GM18519 (cell line): ENCODE results near the gene NMT1.

ENCODE experiments used
- ATAC-seq: cut with Tn5 transposase; IDR thresholded peaks from one replicate; pipeline ENCODE4 v1.9.1; 2021; ENCODE audit warnings: mild to moderate bottlenecking, moderate library complexity; ENCODE audit not compliant: unreplicated experiment, low FRiP score

NMT1 gene

DNA sequence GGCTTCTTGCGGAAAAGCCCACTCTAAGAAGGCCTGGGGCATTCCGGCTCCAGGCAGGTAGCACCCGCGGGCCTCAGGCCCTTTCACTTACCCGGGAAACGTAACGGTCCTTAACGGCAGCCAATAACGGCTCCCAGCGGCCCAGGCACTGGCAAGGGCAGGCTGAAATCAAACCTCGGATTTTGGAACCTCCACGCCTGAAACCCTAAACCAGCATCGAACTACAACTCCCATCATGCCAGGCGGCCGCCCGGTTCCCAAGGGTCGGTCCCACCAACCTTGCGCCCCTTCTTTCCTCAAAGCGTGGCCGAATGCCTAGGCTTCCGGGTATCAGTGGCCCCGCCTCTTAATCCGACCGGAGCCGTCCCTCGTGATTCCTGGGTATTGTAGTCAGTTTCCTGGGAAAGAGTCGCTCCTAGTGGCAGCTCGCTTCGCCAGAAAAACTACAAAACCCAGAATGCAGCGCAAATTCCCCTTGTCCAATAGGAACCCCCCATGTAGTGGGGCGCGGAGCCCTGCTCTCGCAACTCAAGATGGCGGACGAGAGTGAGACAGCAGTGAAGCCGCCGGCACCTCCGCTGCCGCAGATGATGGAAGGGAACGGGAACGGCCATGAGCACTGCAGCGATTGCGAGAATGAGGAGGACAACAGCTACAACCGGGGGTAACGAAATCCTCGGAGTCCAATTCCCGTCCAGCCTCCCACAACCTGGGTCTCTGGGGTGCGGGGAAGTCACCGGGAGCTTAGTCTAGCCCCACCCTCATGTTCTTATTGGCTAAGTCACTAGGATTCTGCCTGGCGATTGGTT lies at the start of gene NMT1:
Gene NMT1 (plus strand): TSS at position 521 of the 809 bp plus-strand sequence. CDS start 13 bp downstream, at position 534.
- peak; percentile 74 for ATAC-seq

DNA sequence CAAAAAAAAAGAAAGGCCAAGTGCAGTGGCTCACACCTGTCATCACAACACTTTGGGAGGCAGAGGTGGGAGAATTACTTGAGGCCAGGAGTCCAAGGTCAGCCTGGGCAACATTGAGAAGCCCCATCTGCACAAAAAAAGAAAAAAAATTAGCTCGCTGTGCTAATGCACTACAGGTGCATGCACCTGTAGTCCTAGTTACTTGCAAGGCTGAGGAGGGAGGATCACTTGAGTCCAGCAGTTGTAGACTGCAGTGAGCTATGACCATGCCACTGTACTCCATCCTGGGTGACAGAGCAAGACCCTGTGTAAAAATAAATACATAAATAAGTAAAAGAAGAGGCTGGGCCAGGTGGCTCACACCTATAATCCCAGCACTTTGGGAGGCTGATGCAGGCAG lies 49.4 kb upstream of the NMT1 start:
- no peak for ATAC-seq

DNA sequence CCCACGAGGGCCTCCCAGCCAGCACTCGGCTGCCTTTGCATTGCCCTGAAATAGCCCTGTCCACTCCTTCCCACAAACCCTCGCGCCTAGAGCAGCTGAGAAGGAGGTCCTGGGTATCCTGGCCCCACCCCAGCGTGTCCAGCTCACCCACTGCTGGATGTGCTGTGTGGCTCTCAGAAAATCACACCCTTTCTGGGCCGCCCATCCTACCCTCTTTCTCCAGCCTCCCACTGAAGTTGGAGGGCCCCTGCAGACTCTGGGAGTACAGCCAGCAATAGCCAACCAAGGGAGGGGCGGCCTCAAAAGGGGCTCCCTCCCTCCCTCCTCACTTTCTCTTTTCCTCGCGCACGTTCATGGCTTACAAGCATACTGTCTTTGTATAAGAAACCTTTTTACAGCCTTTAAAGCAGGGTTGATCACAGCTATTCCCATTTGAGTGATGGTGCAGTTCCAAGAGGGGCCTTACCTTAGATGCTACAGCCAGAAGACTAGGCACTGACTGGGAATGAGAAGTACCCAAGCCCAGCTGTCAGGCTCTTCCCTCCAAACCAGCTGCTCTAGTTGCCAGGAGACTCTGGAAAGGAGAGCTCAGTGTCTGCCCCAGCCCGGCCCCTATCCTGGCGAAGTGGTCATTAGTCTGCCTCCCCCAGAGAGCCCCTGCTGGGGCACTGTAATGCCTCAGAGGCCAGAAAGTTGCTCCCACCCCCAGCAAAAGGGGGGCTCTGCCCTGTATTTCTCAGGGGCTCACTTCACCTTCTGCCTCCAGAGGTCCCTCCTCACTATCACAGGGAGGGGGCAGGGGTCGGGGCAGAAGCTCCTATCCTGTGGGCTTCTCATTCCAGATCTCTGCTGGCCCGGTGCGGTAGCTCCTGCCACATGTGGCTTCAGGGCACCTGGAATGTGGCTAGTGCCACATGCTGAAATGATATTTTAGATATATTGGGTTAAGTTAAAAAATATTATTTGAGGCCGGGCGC lies 47.8 kb upstream of the NMT1 start:
- no peak for ATAC-seq

DNA sequence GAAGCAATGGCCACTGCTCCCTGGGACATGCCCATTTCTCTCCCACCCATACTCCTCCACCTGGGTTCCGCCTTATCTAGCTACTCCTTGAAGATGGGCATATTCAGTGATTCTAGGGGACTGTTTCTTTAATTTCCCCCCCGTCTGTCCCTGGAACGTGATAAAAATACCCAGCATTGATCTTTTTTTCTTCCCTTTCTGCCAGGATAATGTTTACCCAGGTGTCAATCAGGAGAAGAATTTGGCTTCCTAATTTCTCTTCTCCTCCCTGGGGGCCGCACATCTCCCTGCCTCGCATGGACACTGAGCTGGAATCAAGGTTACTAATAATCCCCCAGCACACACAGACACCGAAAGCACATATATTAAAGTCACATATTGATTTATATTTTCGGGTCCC lies 44.9 kb upstream of the NMT1 start:
- ATAC-seq: no peak

DNA sequence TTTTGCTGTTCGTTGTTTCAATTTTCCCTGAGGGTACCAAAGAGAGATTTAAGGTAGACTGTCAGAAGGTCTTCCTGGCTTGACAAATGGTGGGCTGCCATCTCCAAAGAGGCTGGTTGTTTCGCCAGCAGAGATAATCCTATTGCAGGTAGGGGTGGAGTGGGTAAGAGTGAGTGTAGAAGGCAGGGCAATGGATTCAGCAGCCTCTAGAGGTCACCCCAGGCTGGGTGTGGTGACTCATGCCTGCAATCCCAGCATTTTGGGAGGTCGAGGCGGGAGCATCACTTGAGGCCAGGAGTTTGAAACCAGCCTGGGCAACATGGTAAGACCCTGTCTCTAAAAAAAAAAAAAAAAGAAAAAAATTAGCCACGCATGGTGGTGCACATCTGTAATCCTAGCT lies 44.3 kb upstream of the NMT1 start:
- ATAC-seq: no peak

DNA sequence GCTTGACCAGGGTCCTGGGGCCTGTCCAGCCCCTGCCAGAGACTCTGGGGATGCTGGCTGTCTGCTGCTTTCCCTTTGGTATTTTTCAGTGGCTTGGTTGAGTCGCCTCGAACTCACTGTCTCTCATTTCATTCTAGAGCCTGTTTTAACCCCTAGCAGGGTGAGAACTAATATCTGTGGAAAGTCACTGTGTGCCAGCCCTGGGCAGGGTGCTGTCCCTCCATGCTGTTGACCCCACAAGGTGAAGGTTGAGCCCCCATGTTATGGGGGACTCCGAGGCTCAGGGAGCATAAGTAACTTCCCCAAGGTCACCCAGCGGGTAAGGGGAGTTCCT lies 42.6 kb upstream of the NMT1 start:
- ATAC-seq: no peak

DNA sequence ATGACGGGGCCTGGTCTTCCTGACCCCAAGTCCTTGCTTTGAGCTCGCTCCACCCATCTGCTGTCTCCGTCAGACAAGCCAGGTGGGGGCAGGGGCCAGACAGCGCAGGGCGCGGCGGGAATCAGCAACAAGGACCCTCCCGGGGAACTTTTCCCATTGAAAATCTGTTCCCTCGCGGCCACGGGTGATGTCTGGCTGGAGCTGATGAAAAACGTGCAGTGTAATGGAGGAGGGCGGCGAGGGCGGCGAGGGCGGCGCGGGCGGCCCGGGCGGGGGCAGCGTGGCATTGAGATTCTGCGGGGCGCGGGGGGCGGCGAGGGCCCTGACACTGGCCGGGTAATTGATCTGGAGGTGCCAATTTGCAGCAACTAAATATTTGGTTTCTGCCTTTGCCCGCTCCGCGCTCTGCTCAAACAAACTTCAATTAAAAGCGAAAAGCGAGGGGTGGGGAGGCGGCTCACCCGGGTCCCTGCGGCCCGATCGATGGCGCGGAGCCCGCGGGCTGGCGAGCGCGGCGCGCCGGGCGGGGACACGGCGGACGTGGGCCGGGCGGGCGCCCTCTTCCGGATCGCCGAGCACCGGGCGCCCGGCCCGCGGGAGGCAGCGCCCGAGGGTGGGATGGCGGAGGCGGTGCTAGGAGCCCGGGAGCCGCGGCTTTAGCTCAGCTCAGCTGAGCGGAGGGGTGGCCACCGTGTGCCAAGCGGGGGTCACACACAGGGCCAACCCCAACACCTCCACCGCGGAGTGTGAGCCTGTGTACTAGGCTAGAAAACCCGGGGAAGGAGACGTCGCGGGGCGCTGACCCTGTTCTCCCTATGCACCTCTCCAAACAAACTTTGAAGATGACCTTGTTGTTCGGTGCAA lies 42.0 kb upstream of the NMT1 start:
- ATAC-seq: no peak

DNA sequence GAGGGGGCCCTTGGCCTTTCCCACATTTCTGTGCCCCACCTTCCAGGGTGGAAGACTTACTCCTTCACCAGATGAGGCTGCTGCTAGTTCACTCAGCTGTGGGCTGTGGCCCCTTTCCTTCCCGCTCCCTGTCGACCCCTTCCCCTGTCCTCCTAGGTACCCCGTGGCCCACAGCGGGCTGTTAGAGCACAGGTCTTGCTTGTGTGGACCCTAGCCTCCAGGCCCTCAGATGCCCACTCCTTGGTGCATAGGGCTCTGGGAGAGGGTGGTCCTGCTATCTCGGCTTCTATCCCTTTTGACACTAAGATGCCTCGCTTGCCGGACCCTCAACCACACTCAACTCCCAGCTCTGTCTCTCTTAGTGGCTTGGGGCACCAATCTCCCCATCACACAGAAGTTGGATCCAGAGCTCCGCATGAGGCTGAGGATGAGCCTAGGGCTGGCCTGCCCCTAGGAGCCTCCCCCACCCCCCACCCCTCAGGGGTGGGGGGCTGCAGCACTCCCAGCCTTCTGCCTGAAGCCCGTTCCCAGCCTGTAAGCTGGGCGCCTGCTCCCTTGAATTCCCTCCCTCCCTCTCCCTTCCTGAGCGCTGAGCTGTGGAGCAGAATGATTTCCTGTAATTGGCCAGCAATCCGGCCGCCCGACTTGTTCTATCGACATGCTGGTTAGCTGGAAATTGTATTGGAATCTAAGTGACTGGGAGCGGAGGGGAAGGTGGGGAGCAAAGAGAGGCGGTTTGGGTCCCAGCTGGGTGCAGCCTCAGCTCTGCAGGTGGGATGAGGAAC lies 40.6 kb upstream of the NMT1 start:
- ATAC-seq: no peak

DNA sequence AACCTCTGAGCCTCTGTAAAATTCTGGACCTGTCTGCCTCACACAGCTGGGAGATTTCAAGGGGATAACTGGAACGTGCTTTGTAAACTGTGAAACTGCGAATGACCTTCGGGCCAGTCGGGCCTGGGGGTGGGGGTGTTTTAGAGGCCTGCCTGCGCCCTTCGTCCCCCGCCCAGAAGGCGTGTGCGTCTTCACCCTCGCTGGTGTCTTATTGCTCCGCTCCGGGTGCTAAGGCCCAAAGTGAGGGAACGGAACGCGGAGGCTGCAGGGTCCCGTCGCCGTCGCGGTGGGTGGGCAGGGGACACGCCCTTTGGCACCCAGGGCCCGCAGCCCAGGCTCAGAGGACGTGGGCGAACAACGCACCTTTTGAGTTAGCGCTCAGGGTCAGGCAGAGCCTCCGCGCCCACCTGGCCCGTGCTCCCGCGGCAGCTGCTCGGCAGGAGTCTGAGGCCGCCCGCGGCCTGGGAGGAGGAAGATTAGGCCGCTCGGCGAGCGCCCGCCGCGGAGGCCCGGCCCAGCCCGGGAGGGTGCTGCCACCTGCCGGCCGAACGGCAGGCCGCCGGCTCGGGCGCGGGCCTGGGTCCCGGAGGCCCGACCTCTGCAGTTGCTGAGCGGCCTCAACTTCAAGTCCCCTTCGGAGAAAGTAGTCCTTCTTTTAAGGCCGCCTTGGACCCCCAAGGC lies 39.4 kb upstream of the NMT1 start:
- ATAC-seq: no peak

DNA sequence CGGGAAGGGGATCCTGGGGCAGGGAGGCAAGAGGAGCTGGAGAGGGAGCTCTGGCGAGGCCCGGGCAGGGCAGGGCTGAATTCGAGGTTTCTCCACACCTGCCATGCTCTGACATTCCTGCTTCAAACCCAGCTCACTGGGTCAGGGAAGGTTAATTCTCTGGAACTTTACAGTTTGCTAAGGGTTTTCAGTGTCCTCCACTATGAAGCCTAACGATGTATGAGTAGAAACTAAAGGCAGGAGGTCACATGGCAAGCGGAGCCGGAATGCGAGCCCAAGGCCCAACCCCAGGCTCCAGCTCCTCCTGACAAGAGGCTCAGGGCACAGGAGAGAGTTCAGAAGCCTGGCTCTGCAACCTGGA lies 38.8 kb upstream of the NMT1 start:
- no peak for ATAC-seq

DNA sequence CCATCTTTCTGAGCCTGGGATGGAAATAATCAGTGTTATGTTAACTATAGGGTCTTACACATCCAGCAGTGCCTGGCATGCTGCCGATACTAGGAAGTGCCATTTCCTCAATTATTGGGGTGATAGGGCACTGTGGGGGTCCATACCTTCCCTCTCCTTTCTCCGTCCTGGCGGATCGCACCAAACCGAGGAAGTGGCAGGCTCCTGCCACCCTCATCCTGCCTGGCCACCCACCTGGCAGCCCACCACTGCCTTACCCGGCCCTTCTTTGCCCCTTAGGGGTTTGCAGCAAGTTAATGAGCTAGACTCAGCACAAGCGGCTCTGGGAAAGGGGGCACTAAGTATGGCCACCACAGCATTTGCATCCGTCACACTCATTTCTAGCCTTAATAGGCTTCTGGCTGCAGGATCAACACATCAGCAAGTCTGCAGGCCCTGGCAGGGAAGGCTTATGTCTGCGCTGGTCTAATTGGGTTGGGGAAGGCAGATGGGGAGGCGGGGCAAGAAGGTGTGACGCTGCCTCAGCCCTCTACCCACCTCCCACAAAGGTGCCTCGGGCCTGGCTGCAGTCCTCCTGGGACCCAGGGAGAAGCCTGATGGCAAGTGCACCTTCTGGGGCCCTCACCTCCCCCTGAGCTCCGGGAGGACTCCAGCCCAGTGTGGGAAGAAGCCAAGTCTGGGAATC lies 38.3 kb upstream of the NMT1 start:
- no peak for ATAC-seq

DNA sequence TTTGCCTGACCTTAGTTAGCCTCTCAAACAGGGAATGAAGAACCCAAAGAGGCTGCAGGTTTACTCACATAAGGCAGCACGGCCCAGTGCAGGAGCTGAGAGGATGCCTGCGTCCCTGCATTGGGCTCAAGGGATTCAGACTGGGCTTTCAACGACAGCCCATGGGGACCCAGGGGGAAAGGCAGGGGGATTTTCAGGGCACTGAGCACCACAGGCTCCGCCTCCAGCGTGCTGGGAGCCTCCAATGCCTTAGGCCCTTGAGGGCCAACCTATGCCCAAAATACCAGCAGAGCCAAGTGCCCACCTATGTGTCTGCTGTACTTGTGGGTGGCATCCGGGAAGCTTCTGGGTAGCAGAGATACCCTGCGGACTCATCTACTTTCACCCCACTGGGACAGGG lies 32.0 kb upstream of the NMT1 start:
- no peak for ATAC-seq

DNA sequence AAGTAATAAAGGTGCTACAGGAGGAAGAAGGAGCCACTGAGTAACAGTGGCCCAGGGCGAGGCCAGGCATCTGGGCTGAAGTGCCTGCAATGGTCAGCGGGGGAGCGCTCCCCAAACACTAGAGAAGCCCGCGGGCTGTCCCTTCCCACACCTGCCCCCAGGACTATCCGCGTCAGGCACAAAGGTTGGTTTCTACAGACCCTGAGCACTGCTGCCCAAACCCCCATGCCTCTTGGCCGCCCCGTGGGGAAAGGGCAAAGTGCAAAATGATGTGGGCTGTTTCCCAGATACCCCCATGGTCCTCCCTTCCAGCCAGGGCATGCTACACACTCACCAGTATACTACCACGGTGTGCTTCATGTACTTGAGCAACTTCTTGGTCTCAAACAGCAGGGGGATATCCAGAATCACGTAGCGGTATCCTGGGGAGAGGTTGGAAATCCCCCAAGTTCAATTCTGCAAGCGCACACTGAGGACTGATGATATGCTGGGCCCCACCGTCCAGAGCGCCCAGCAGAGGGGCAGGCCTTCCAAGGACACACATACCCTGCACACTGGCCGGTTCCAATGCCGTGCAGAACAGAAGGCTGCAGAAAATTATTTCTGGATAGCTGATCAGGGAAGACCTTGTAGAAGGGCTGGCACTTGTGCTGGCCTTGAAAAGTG lies 31.2 kb upstream of the NMT1 start:
- ATAC-seq: no peak

DNA sequence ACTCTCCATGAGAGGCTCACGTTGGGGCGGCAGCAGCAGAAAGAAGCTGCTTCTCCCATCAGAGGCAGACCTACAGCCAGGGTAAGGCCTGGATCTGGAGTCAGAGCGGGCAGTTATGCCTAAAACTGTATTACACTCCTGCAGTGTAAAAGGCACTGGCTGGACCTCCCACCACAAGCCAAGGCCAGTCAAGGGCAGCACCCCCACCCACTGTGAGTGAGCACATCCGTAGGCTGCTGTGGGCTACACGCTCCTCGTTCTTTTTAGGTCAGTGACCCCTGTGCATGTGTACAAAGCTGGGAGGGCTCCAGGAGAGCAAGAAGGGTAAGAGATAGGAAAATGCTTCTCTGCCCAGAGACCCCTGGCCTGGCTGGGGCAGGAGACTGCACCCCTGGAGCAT lies 30.4 kb upstream of the NMT1 start:
- ATAC-seq: no peak

DNA sequence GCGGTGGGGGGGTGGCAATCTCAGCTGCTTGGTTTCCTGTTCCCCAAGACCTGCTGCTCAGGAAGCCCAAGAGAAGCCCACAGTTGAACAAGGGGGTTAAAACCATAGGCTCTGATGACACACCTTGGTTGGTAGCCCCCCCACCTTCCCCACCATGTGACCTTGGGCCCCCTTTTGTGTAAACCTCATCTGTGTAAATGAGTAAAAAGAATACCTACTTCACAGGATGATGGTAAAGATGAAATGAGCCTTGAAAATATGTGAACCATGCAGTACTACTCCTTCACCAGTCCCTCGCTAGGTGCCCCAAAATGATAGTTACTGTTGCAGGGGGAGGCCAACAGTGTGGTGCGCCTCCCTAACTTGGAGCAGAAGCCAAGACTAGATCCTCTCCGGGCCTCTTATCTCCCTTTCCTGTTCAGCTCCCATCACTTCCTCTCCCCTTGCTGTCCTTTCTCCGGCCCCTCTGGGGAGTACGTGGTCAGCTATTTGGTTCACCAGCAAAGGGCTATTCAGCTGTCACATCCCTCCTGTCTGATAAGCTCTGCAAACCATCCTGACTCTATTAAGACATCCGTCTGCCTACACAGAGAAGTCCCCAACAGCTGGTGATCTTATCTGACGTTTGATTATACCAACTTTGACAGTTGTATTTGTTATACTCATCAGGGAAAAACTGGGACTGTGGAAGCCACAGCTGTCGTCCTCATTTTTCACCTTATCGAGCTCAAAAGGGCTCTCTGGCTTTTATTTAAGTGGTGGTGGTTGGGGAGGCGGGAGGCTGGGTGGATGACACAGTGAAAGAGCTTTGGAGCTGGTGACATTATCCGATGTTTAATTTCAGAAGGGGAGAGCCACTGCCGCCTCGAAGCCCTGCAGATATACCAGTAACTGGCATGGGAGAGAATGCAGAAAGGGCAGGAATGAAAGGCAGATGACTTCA lies 29.6 kb upstream of the NMT1 start:
- no peak for ATAC-seq

DNA sequence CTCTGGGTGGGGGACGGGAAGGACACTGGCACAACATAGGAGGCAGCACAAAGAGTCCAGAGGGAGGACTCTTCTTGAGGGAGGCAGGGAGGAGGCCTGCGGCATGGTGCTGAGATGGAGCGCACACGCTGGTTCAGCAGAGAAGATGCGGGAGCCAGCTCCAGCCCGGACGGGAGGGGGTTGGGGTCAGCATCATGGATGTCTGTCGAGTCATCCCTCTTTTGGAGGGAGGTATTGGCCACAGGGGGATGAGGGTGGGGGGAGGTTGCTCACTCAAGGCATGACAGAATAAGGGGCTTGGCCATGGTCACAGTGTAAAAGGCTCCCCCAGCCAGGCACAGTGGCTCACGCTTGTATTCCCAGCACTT lies 29.0 kb upstream of the NMT1 start:
- no peak for ATAC-seq

DNA sequence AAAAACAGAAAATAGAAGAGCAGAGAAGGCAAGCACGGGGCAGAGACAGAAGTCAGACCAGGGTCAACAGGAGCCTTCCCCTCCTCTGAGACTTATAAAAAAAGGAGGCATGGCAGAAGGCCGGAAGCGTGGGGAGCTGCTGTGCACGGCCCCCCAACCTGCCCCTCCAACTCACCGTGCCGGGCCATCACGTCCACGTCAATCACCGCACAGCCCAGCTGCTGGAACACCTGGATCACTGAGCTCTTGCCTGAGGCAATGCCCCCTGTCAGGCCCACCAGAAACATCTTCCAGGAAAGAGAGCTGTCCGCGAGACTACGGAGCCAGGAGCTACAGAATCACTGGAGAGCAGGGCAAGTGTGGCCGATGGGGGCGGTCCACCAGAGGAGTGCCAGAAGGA lies 26.5 kb upstream of the NMT1 start:
- ATAC-seq: no peak
